Skeletal muscle satellite cell (primary cell): ENCODE results near the gene SMCP.

Experiments used
- H3K27me3 ChIP-seq: 2 replicates; pipeline ENCODE4 v1.7.0; 2013; ENCODE audit warnings: low read length; ENCODE audit not compliant: control insufficient read depth, insufficient read depth
- H3K36me3 ChIP-seq: 2 replicates; pipeline ENCODE4 v1.7.0; 2013; ENCODE audit warnings: mild to moderate bottlenecking, control low read depth, low read length; ENCODE audit not compliant: insufficient read depth
- H3K4me1 ChIP-seq: 2 replicates; pipeline ENCODE4 v1.7.0; 2013; ENCODE audit warnings: low read length; ENCODE audit not compliant: control insufficient read depth, insufficient read depth
- H3K4me2 ChIP-seq: 2 replicates; pipeline ENCODE4 v1.7.0; 2013; ENCODE audit warnings: mild to moderate bottlenecking, low read length
- H3K4me3 ChIP-seq: 2 replicates; pipeline ENCODE4 v1.7.0; 2013; ENCODE audit warnings: low read length
- H3K9ac ChIP-seq: 2 replicates; pipeline ENCODE4 v1.7.0; 2013; ENCODE audit warnings: mild to moderate bottlenecking, low read depth, low read length, moderate library complexity
- H3K9me3 ChIP-seq: replicated peaks from 2 replicates; pipeline ENCODE4 v1.7.0; 2013; ENCODE audit warnings: mild to moderate bottlenecking, control low read depth, low read length

The SMCP gene

DNA sequence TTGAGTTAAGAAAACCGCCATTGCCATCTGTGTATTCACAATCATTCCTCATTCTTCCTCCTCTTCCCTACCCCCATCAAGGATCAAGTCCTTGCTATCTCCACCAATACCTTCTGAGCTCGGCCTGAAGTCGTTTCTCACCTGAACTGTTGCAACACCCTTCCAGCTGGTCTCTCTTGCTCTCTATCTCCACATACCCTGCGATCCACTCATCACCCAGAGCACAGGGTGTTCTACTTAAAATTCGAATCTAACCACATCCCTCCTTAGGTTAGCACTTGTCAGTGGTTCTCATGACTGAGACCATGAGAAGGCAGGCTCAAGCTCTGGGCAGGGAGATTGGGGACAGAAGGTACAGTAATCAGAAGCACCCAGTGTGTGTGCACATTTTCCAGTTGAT, 34.8 kb downstream of the SMCP start:
- Histone ChIP-seq H3K4me3 (no peak overlapping the region), H3K4me1 (peaks cover 4% of the 10 kb centered on the region), H3K9ac (no peak overlapping the region), H3K36me3 (no peaks in the 10 kb centered on the region), H3K27me3 (peaks cover 37% of the 10 kb centered on the region), H3K4me2 (no peak overlapping the region), H3K9me3 (no peaks in the 10 kb centered on the region)

DNA sequence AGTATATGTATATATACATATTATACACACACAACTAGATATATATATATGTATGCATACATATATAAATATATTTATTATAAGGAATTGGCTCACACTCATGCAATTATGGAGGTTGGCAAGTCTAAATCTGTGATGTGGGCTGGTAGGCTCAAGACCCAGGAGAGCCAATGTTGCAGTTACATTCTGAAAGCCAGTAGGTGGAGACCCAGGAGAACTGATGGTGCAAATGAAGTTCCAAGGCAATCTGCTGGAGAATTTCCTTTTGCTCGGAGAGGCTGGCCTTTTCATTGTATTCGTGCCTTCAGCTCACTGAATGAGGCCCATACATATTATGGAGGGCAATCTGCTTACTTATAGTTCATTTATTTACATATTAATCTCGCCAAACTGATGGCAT, 39.7 kb downstream of the SMCP start:
- peaks cover 11% of the 10 kb centered on the region for H3K27me3 ChIP-seq
- no peak overlapping the region for H3K4me2 ChIP-seq
- H3K36me3 ChIP-seq: no peaks in the 10 kb centered on the region
- no peak overlapping the region for H3K9ac ChIP-seq
- H3K9me3 ChIP-seq: no peaks in the 10 kb centered on the region
- no peaks in the 10 kb centered on the region for H3K4me1 ChIP-seq
- H3K4me3 ChIP-seq: no peak overlapping the region

DNA sequence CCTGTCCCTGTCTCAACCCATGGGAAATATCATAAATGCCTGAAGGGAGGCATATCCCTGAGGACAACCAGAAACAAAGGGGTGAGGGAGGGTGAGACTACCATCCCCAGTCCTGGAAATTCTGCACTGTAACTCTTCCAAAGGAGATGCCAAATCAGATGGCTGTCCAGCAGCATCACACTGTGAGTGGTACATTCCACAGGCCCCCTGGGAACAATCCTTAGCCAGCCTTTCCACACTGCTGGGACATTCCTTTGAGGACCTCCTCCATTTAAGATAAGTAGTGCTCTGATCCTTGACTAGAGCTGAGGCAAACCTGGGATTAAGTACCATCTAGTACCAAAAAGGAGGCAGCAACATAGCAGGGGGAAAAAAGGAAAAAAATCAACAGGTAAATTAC, 40.9 kb downstream of the SMCP start:
- H3K9ac ChIP-seq: no peak overlapping the region
- H3K27me3 ChIP-seq: peaks cover 10% of the 10 kb centered on the region
- no peaks in the 10 kb centered on the region for H3K9me3 ChIP-seq
- no peaks in the 10 kb centered on the region for H3K36me3 ChIP-seq
- H3K4me3 ChIP-seq: no peak overlapping the region
- H3K4me2 ChIP-seq: no peak overlapping the region
- H3K4me1 ChIP-seq: no peaks in the 10 kb centered on the region

DNA sequence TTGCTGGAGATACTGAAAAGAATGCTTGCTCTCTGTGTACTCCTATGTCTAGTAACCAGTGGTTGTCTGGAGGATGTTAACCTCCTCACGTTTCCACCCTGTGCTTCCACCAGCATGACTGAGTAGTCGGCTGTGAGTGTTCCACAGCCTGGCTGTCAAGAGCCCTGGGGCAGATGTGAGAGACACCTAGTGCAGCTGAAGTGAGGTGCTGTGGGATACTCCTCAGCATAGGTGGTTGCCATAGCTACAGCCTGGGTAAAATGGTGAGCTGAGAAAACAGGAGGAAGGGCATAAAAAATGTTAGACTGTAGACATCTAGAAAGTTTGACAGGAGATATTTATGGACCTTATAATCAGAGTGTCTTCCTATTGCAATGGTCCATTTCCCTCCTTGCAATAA, 46.1 kb downstream of the SMCP start:
- Histone ChIP-seq H3K27me3 (peaks cover 11% of the 10 kb centered on the region), H3K36me3 (no peaks in the 10 kb centered on the region), H3K4me3 (no peak overlapping the region), H3K4me1 (no peaks in the 10 kb centered on the region), H3K9me3 (no peaks in the 10 kb centered on the region), H3K4me2 (no peak overlapping the region), H3K9ac (no peak overlapping the region)

DNA sequence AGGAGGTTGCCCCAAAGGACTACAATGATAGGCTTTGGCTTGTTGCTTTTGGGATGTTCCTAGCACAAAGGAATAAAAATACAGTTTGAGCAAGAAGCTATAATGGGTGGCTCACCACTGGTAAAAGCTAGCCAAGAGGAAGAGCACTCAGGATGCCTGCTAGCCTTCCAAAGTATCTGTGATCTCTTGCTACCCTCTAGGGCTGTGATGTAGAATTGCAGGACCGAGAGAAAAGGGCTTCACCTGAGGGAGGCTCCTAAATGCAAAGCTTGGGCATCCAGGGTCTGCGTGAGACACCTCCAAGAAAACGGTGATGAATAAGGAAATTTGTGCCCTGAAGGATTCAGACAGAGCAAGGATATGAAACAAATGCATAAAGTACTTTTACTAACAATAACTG, 48.0 kb downstream of the SMCP start:
- no peak overlapping the region for H3K4me2 ChIP-seq
- H3K36me3 ChIP-seq: no peaks in the 10 kb centered on the region
- no peak overlapping the region for H3K4me3 ChIP-seq
- H3K9me3 ChIP-seq: no peaks in the 10 kb centered on the region
- peaks cover 11% of the 10 kb centered on the region for H3K27me3 ChIP-seq
- H3K4me1 ChIP-seq: no peaks in the 10 kb centered on the region
- no peak overlapping the region for H3K9ac ChIP-seq

DNA sequence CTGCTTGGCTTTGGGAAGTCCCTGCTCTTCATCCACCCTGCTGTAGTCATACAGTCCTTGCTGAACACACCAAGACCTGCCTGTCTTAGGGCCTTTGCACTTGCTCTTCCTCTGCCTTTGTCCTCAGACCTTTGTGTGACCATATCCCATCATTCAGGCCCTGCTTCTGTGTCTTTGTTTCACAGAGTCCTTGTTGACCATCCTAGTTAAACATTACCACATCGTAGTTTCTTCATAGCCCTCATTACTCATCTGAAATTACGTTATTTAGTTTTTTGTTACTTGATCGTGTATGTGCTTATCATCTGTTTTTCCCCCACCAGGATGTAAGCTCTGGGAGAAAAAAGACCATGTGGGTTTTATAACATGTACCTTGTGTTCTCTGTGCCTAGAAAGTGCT, 50.5 kb downstream of the SMCP start:
- Histone ChIP-seq H3K27me3 (peaks cover 16% of the 10 kb centered on the region), H3K4me2 (no peak overlapping the region), H3K4me1 (no peaks in the 10 kb centered on the region), H3K4me3 (no peak overlapping the region), H3K9ac (no peak overlapping the region), H3K36me3 (no peaks in the 10 kb centered on the region), H3K9me3 (no peaks in the 10 kb centered on the region)

DNA sequence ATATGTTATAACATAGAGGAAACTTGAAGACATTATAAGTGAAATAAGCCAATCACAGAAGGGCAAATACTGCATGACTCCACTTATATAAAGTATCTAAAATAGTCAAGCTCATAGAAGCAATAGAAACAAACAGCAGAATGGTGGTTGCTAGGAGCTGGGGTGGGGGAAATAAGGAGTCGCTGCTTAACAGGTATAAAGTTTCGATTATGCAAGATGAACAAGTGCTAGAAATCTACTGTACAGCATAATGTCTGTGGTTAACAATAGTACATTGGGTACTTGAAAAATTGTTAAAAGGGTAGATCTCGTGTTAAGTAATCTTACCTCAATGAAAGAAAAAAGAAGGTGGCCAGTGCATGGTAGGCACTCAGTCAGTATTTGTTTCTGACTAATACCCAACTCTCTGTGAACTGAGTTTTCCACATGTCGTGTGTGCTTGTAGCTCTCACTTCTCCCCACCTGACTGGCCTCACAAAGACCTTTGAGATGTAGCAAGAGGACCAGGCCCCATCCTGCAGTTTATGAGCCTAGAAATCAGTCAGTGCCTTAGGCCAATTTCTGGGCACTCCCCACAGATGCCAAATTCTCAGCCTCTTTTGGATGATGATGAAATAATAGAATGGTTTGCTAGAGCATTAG, 54.2 kb downstream of the SMCP start:
- H3K4me3 ChIP-seq: no peak overlapping the region
- peaks cover 15% of the 10 kb centered on the region for H3K27me3 ChIP-seq
- H3K9me3 ChIP-seq: no peaks in the 10 kb centered on the region
- H3K9ac ChIP-seq: no peak overlapping the region
- no peaks in the 10 kb centered on the region for H3K36me3 ChIP-seq
- H3K4me2 ChIP-seq: no peak overlapping the region
- no peaks in the 10 kb centered on the region for H3K4me1 ChIP-seq

DNA sequence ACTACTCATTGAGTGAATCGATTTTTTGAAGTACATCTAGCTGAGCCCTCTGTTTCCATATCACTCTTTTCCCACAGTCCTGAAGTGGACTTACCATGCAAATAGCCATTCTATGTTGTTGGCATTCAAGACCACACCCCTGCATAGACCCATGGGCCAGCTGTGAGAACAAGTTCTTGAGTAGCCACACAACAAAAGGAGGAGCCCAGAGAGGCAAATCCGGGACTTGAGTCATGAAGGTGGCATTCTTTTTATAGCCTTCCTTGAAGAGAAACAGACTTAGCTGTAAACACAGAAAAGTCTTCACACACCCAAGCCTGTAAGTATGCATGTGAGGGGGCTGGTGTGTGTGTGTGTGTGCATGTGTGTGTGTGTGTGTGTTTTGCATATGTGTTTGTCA, 55.1 kb downstream of the SMCP start:
- H3K36me3 ChIP-seq: no peaks in the 10 kb centered on the region
- H3K27me3 ChIP-seq: peaks cover 15% of the 10 kb centered on the region
- H3K4me2 ChIP-seq: no peak overlapping the region
- no peaks in the 10 kb centered on the region for H3K4me1 ChIP-seq
- no peak overlapping the region for H3K4me3 ChIP-seq
- no peaks in the 10 kb centered on the region for H3K9me3 ChIP-seq
- no peak overlapping the region for H3K9ac ChIP-seq
